AG09309 (cell line): ENCODE data around the gene UBQLN1.

ENCODE experiments used
- DNase-seq: peaks from one replicate; pipeline ENCODE4 v3.0.0-alpha.2; 2010; ENCODE audit warnings: low read depth
- H3K4me3 ChIP-seq: 2 replicates; pipeline ENCODE4 v1.5.1; 2011; ENCODE audit warnings: mild to moderate bottlenecking, low read depth, low read length, moderate library complexity; ENCODE audit not compliant: control insufficient read depth
- TF ChIP-seq, protein P1 (sequence below): IDR thresholded peaks from 2 replicates; pipeline ENCODE4 v1.5.1; 2011; ENCODE audit warnings: mild to moderate bottlenecking, low read depth, low read length, inconsistent platforms; ENCODE audit not compliant: insufficient read depth, control insufficient read depth; ENCODE audit errors: missing control alignments

The UBQLN1 gene

GRCh38 chr9:83629433-83630104 is 78.2 kb downstream of the UBQLN1 start:
- TF ChIP-seq, protein P1, sequence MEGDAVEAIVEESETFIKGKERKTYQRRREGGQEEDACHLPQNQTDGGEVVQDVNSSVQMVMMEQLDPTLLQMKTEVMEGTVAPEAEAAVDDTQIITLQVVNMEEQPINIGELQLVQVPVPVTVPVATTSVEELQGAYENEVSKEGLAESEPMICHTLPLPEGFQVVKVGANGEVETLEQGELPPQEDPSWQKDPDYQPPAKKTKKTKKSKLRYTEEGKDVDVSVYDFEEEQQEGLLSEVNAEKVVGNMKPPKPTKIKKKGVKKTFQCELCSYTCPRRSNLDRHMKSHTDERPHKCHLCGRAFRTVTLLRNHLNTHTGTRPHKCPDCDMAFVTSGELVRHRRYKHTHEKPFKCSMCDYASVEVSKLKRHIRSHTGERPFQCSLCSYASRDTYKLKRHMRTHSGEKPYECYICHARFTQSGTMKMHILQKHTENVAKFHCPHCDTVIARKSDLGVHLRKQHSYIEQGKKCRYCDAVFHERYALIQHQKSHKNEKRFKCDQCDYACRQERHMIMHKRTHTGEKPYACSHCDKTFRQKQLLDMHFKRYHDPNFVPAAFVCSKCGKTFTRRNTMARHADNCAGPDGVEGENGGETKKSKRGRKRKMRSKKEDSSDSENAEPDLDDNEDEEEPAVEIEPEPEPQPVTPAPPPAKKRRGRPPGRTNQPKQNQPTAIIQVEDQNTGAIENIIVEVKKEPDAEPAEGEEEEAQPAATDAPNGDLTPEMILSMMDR = no peak
- DNase-seq = no peak
- no peak overlapping the region for H3K4me3 ChIP-seq

GRCh38 chr9:83628540-83628939 is 79.2 kb downstream of the UBQLN1 start:
- H3K4me3 ChIP-seq = no peak overlapping the region
- TF ChIP-seq, protein P1 = no peak
- DNase-seq = no peak

DNA sequence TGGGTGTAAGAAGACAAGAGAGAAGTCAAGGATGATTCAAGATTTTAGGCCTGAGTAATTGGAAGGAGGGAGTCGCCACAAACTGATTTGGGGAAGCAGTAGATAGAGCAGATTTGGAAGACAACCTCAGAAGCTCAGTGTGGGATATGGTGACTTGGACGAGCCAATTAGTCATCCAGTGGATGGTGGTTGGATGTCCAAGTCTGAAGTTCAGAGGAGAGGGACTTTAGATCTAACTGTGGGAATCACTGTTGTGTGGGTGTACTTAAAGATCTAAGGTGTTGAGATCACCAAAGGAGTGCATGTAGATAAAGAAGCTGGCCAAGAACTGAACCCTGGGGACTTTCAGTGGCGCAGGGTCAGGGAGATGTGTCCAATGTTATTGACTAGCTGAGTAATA is 82.6 kb downstream of the UBQLN1 start:
- DNase-seq = no peak
- no peak overlapping the region for H3K4me3 ChIP-seq
- TF ChIP-seq, protein P1 = no peak

GRCh38 chr9:83623679-83624076 is 84.1 kb downstream of the UBQLN1 start:
- DNase-seq = no peak
- TF ChIP-seq, protein P1 = no peak
- peak overlapping the region; percentile 66 for H3K4me3 ChIP-seq

DNA sequence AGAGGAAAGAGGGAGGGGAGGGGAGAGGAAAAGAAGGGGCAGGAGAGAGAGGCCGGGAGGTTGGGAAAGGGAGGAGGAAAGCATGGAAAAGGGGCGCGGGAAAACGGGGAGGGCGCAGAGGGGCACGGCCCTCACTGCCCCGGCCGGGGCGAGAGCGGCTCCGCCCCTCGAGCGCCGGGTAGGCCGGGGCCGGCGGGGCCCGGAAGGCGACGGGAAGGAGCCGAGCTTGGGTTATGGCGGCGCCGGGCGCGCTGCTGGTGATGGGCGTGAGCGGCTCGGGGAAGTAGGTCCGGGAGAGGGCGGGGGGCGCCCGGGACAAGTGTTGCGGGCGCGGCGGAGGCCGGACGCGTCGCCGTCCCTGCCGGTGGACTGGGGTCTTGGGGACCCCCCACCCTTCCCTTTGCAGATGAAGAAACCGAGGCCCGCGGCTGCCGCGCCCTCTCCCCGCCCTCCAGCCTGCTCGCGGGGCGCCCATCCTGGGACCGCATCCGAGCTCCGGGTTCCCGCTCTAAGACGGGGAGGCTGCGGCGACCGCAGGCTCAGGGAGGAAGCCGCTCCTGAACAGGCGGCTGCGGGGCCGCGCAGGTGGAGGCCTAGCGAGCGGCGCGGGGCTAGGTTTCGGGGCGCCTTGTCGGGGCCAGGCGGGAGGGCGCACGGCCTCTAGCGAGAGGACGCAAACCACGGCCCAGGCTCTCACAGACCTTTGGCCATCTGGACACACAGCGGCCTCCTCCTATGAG is 84.6 kb downstream of the UBQLN1 start, which contains the start of gene IDNK:
IDNK (plus strand) TSS at position 205 of the 740 bp plus-strand sequence; CDS start at position 234, 29 bp downstream.
- H3K4me3 ChIP-seq = peak within 1 kb of the TSS; percentile 66
- TF ChIP-seq, protein P1 = no peak
- DNase-seq = no peak

DNA sequence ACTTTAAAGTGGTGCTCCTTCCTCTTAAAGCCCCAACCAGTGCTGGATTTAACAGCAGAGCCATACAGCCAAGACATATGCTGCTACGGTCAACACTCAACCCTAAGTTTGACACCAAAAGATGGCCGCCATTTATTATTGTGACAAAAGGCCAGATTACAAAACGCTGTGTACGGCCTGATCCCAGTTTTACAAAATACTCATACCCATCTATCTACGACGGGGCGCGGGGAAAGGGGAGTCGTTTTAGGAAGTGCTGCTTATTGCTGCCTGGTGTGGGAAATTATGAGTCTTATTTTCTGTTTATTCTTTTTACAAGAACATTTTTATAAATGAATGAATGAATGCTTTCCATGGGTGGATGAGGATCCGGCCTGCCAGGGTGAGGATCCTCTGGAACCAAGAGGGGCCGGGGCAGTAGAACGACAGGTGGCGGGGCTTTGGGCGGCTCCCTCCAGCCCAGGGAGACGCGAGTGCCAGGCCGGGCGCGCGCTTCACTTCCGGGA is 85.3 kb downstream of the UBQLN1 start:
- TF ChIP-seq, protein P1 = no peak
- H3K4me3 ChIP-seq = peak overlapping the region; percentile 66
- no peak for DNase-seq
